ENCODE measurements around the gene C2CD3.

DNA sequence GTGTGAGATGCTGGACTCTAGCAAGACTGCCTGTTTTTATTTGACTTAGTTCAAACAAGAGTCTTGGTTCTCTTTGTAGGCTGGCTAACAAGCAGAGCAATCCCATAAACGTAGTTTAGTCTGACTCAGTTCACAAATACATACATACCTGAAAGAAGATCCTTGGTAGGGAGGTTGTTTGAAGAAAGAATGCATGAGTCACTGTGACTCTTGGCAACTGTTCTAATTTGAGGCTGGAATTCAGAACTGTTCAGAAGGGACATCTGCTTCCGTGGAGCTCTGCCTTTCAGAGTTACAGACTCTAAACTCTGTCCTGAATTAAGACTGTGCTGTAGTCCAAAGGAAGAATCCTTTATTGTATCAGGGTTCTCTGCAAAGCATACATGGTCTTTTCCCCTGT, 32.2 kb downstream of the C2CD3 start:
- no peak for TF ChIP-seq POLR2A (IDR thresholded peaks at IDR 0.05)
- TF ChIP-seq POLR2AphosphoS5 (IDR thresholded peaks at IDR 0.05; ENCODE audit: insufficient read depth in 1 of 2, low read depth in 1 of 2) = peak in 1 of 2 donors; percentile 86
- TF ChIP-seq, protein P1, sequence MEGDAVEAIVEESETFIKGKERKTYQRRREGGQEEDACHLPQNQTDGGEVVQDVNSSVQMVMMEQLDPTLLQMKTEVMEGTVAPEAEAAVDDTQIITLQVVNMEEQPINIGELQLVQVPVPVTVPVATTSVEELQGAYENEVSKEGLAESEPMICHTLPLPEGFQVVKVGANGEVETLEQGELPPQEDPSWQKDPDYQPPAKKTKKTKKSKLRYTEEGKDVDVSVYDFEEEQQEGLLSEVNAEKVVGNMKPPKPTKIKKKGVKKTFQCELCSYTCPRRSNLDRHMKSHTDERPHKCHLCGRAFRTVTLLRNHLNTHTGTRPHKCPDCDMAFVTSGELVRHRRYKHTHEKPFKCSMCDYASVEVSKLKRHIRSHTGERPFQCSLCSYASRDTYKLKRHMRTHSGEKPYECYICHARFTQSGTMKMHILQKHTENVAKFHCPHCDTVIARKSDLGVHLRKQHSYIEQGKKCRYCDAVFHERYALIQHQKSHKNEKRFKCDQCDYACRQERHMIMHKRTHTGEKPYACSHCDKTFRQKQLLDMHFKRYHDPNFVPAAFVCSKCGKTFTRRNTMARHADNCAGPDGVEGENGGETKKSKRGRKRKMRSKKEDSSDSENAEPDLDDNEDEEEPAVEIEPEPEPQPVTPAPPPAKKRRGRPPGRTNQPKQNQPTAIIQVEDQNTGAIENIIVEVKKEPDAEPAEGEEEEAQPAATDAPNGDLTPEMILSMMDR (IDR thresholded peaks at IDR 0.05) = no peak
